ENCODE data around the gene LDB2.

LDB2 gene

GRCh38 chr4:16467061-16467460 lies 431.4 kb downstream of the LDB2 start:
- no peaks in the 10 kb centered on the region for H3K9me3 ChIP-seq (ENCODE audit: severe bottlenecking)
- H3K27ac ChIP-seq = no peak overlapping the region
- DNase-seq = no peak

DNA sequence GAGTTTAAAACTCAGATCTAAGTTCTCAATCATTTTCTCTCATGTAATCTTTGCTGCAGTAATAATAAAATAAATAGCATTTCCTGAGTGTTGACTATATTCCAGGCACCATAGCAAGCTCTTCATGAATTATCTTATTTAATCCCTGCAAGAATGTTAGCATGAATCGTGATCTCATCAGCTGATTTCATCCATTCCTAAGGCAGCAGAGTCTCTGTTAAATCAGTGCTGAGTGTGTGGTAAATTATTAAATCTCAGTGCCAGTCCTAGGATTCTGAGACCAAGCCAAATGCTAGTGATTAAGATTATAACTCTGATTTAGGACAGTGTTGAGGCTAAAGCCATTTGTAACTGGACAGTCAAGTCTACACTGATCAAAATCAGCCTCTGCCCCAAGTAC lies 431.9 kb downstream of the LDB2 start:
- TF ChIP-seq CTCF (IDR thresholded peaks at IDR 0.05; ENCODE audit: low read depth, low read length) = no peak
- H3K36me3 ChIP-seq = no peaks in the 10 kb centered on the region
- no peak overlapping the region for H3K27ac ChIP-seq
- no peaks in the 10 kb centered on the region for H3K9me3 ChIP-seq (ENCODE audit: severe bottlenecking)
- peaks cover 20% of the 10 kb centered on the region for H3K27me3 ChIP-seq (ENCODE audit: insufficient read depth, low read depth, severe bottlenecking)
- no peak overlapping the region for H3K4me3 ChIP-seq (ENCODE audit: low read depth, low read length)
- DNase-seq = no peak

More at GRCh38 chr4:16467061-16467460, 431.4 kb downstream of the LDB2 start:
- no peaks in the 10 kb centered on the region for H3K36me3 ChIP-seq
- H3K4me3 ChIP-seq (ENCODE audit: low read depth, low read length) = no peak overlapping the region
- TF ChIP-seq CTCF (IDR thresholded peaks at IDR 0.05; ENCODE audit: low read depth, low read length) = no peak
- H3K27me3 ChIP-seq (ENCODE audit: insufficient read depth, low read depth, severe bottlenecking) = peaks cover 20% of the 10 kb centered on the region

- TF ChIP-seq CTCF (IDR thresholded peaks at IDR 0.05; ENCODE audit: low read depth, low read length) = no peak
- DNase-seq = no peak
- no peaks in the 10 kb centered on the region for H3K9me3 ChIP-seq (ENCODE audit: severe bottlenecking)
- H3K27me3 ChIP-seq (ENCODE audit: insufficient read depth, low read depth, severe bottlenecking) = peaks cover 19% of the 10 kb centered on the region
- no peak overlapping the region for H3K27ac ChIP-seq
- H3K4me3 ChIP-seq (ENCODE audit: low read depth, low read length) = no peak overlapping the region
- no peaks in the 10 kb centered on the region for H3K36me3 ChIP-seq
Measured at GRCh38 chr4:16464651-16465050, 433.8 kb downstream of the LDB2 start.

- Histone ChIP-seq H3K9me3 (ENCODE audit: severe bottlenecking) (no peaks in the 10 kb centered on the region), H3K27ac (no peak overlapping the region), H3K4me3 (ENCODE audit: low read depth, low read length) (no peak overlapping the region), H3K36me3 (no peaks in the 10 kb centered on the region), H3K27me3 (ENCODE audit: insufficient read depth, low read depth, severe bottlenecking) (peaks cover 23% of the 10 kb centered on the region)
- TF ChIP-seq CTCF (IDR thresholded peaks at IDR 0.05; ENCODE audit: low read depth, low read length) = no peak
- DNase-seq = no peak
Measured at GRCh38 chr4:16462656-16463055, 435.8 kb downstream of the LDB2 start.

DNA sequence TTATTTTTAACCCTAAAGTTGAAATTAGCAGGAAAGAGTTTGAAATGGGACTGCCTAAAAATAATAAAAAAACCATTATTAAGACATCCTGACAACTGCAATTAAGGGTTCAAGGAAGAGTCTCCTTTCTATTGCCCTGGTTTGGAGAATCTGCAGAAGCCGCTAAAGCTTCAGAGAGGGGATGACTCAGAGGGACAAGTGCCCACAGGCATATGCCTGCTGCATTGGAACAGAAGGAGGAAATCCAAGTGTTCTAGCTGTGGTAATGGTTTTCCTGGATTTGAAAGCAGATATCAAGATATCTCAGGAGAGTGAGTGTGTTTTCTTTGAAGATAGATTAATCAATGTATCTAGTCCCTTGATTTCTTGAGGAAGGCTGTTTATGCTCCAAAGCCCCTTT lies 437.1 kb downstream of the LDB2 start:
- no peak for DNase-seq

More for the DNA sequence above, 437.1 kb downstream of the LDB2 start:
- Histone ChIP-seq H3K36me3 (no peaks in the 10 kb centered on the region), H3K4me3 (ENCODE audit: low read depth, low read length) (no peak overlapping the region), H3K9me3 (ENCODE audit: severe bottlenecking) (no peaks in the 10 kb centered on the region), H3K27me3 (ENCODE audit: insufficient read depth, low read depth, severe bottlenecking) (peaks cover 23% of the 10 kb centered on the region), H3K27ac (no peak overlapping the region)
- no peak for TF ChIP-seq CTCF (IDR thresholded peaks at IDR 0.05; ENCODE audit: low read depth, low read length)
